B cell (primary cell): ENCODE measurements around the gene MYO9B. TPM values are rescaled to one million over a fixed set of nuclear protein-coding genes. Genes with fewer than 3 reads are reported as not detected.

Experiments
- ATAC-seq: fragments of 200-7000 bp; cut with Tn5 transposase; one replicate; pipeline ENCODE4 v1.10.0; 2021; ENCODE audit warnings: low read depth, mild to moderate bottlenecking, moderate number of reproducible peaks, moderate library complexity
- CTCF ChIA-PET: fragments of 350-600 bp; sonication (Branson Sonifier 250); formaldehyde crosslinking; loops from one replicate; lab custom pipeline; 2021; ENCODE audit warnings: antibody characterized with exemption, inconsistent platforms; lab: Charles Lee
- POLR2A ChIA-PET: fragments of 350-600 bp; sonication (Branson Sonifier 250); formaldehyde crosslinking; loops from one replicate; lab custom pipeline; 2021; ENCODE audit warnings: antibody characterized with exemption; lab: Charles Lee
- DNase-seq: peaks from one replicate; pipeline ENCODE4 v3.0.0; 2013
- H2AFZ ChIP-seq: 2 replicates; pipeline ENCODE4 v1.6.1; 2012; ENCODE audit warnings: mild to moderate bottlenecking, low read depth, low read length; ENCODE audit not compliant: insufficient read depth, poor library complexity, severe bottlenecking
- H3K27ac ChIP-seq, 2 donors: 1 replicate in 1 of 2; 2 replicates in 1 of 2; pipeline ENCODE4 v1.5.1; 2012 to 2013; ENCODE audit warnings: low read length in 2 of 2, mild to moderate bottlenecking in 2 of 2, moderate library complexity in 1 of 2
- H3K27me3 ChIP-seq, 4 experiments: fragments of 200-600 bp in 1 of 4; sonication (generic) in 1 of 4; replicated peaks in 1 of 4; 1 replicate in 2 of 4; 2 replicates in 2 of 4; pipeline versions ENCODE4 v1.6.1 to v1.7.0; 2013 to 2016; ENCODE audit warnings: low read length in 3 of 4, mild to moderate bottlenecking in 2 of 4, mixed read lengths in 1 of 4, moderate library complexity in 1 of 4; ENCODE audit not compliant: insufficient read depth in 4 of 4, control insufficient read depth in 3 of 4; ENCODE audit errors: control extremely low read depth in 1 of 4
- H3K36me3 ChIP-seq, 2 experiments: replicated peaks in 1 of 2; 1 replicate in 1 of 2; 2 replicates in 1 of 2; pipeline versions ENCODE4 v1.6.1 to v1.7.1; 2013; ENCODE audit warnings: low read length in 1 of 2; ENCODE audit not compliant: insufficient read depth in 2 of 2, control insufficient read depth in 1 of 2; ENCODE audit errors: control extremely low read depth in 1 of 2, extremely low read depth in 1 of 2
- H3K4me1 ChIP-seq, 2 donors: fragments of 200-600 bp in 1 of 2; sonication (generic) in 1 of 2; 1 replicate in 1 of 2; 2 replicates in 1 of 2; pipeline versions ENCODE4 v1.5.1 to v1.6.1; 2013 to 2017; ENCODE audit warnings: low read length in 2 of 2; ENCODE audit not compliant: control insufficient read depth in 2 of 2, insufficient read depth in 2 of 2
- H3K4me2 ChIP-seq: replicated peaks from 2 replicates; pipeline ENCODE3; 2012; ENCODE audit warnings: mild to moderate bottlenecking, low read depth, low read length; ENCODE audit not compliant: poor library complexity, severe bottlenecking
- H3K4me3 ChIP-seq, 5 experiments: fragments of 200-600 bp in 1 of 5; sonication (generic) in 1 of 5; 1 replicate in 3 of 5; 2 replicates in 2 of 5; pipeline versions ENCODE4 v1.5.1 to v1.7.0; 2011 to 2016; ENCODE audit warnings: low read length in 4 of 5, mild to moderate bottlenecking in 4 of 5, low read depth in 2 of 5, control low read depth in 1 of 5, moderate library complexity in 1 of 5; ENCODE audit not compliant: insufficient read depth in 1 of 5; ENCODE audit errors: control extremely low read depth in 1 of 5, extremely low read depth in 1 of 5
- H3K79me2 ChIP-seq: fragments of 200-600 bp; sonication (generic); one replicate; pipeline ENCODE4 v1.6.0; 2016; ENCODE audit warnings: low read length; ENCODE audit not compliant: control insufficient read depth, insufficient read depth
- H3K9ac ChIP-seq: fragments of 200-600 bp; sonication (generic); 2 replicates; pipeline ENCODE4 v1.6.1; 2017; ENCODE audit warnings: mild to moderate bottlenecking, low read length, moderate library complexity
- H3K9me3 ChIP-seq, 3 donors: one replicate each; pipeline versions ENCODE4 v1.6.1 to v1.7.1; 2013; ENCODE audit warnings: low read length in 2 of 3; ENCODE audit not compliant: control insufficient read depth in 2 of 3, insufficient read depth in 1 of 3; ENCODE audit errors: control extremely low read depth in 1 of 3
- H4K20me1 ChIP-seq: 2 replicates; pipeline ENCODE4 v1.6.0; 2012; ENCODE audit warnings: mild to moderate bottlenecking, low read length; ENCODE audit not compliant: insufficient read depth, control insufficient read depth, poor library complexity, severe bottlenecking
- H3K27ac Mint-ChIP-seq: one replicate; pipeline ENCODE4 v1.8.0; 2021; ENCODE audit warnings: mixed read lengths
- H3K27me3 Mint-ChIP-seq: one replicate; pipeline ENCODE4 v1.8.0; 2021; ENCODE audit warnings: mixed read lengths
- H3K4me1 Mint-ChIP-seq: one replicate; pipeline ENCODE4 v1.8.0; 2021; ENCODE audit warnings: mixed read lengths
- H3K4me3 Mint-ChIP-seq: one replicate; pipeline ENCODE4 v1.8.0; 2021; ENCODE audit warnings: mixed read lengths
- H3K9me3 Mint-ChIP-seq: one replicate; pipeline ENCODE4 v1.8.0; 2022; ENCODE audit warnings: mixed read lengths; ENCODE audit not compliant: insufficient read depth
- EZH2 ChIP-seq: IDR thresholded peaks from 2 replicates; pipeline ENCODE4 v1.6.1; 2012; ENCODE audit warnings: borderline replicate concordance, low read depth, mild to moderate bottlenecking, moderate library complexity, low read length; ENCODE audit not compliant: insufficient read depth, poor library complexity, severe bottlenecking
- WGBS: methylation state at CpG from one replicate; pipeline ENCODE4 v1.1.5; 2013; ENCODE audit warnings: missing lambda C conversion rate; ENCODE audit not compliant: insufficient coverage; 5-methylcytosine and 5-hydroxymethylcytosine counted together
- intact Hi-C: fragments of 100-400 bp; cut with micrococcal nuclease; formaldehyde crosslinking; loops from one replicate; pipeline ENCODE4 v1.10.0; 2022
- polyA plus RNA-seq: library from polyadenylated mRNA; depleted of rRNA; stranded (reverse); fragments of >200 nt; gene quantifications from 2 replicates; pipeline ENCODE4 v1.2.3, GENCODE V29; 2012
- total RNA-seq, 2 donors: library from RNA; stranded (reverse); fragments of 120-200 nt in 1 of 2; gene quantifications; 1 replicate in 1 of 2; 2 replicates in 1 of 2; pipeline versions ENCODE4 v1.2.3 to v1.2.4, GENCODE V29; 2013 to 2022
- TF ChIP-seq, protein P1 (sequence below): fragments of 200-600 bp; IDR thresholded peaks from one replicate; pipeline ENCODE4 v1.8.0; 2022; ENCODE audit warnings: antibody characterized with exemption, mild to moderate bottlenecking

MYO9B gene
- total and polyA plus RNA-seq, 2 donors (not counting 1 experiment from before 2014, with no cell fraction given): 256 to 273 TPM

DNA sequence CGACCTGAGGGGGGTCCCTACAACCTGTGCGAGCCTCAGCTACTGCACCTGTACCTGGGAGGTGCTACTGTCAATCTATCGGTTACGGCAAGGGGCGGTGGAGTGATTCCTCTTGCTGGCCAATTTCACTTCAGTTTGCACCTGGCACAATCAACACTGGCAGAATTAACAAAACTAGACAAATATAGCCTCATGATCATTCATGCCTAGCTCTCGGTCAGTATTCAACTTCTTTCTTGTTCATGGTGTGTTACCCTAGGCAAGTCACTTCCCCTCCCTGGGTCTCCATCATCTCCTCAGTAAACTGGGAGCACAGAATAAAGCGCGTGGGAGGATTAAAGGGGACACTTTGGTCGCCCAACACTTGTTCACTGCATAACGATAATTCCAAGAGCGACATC is 943 bp upstream of the MYO9B start:
- H3K9me3 Mint-ChIP-seq: no peaks in the 10 kb centered on the region
- Histone ChIP-seq H3K4me2 (peak overlapping the region; percentile 79), H3K4me1 (peaks cover 41 to 59% of the 10 kb centered on the region in 2 donors), H4K20me1 (peaks cover 49% of the 10 kb centered on the region), H3K36me3 (peaks cover 3 to 16% of the 10 kb centered on the region in 2 experiments), H3K9ac (peak overlapping the region; percentile 76), H3K27ac (peak overlapping the region; percentile 79 to 89), H3K9me3 (no peaks in the 10 kb centered on the region), H3K79me2 (peaks cover 92% of the 10 kb centered on the region), H3K27me3 (no peaks in the 10 kb centered on the region), H3K4me3 (peak overlapping the region; percentile 77 to 93 (median 86)), H2AFZ (peak overlapping the region; percentile 87)
- no peaks in the 10 kb centered on the region for H3K27me3 Mint-ChIP-seq
- H3K4me3 Mint-ChIP-seq: peak overlapping the region; percentile 98
- ChIA-PET POLR2A (interaction anchor here (0.6 to 1.1 kb wide), 3 partner anchors 51 to 436 kb away, joined by 3 to 7 read pairs (median 3); no protein-coding TSS in a partner anchor), CTCF (interaction anchor here (0.5 to 3.5 kb wide), 6 partner anchors 9 to 1567 kb away, joined by 3 to 24 read pairs (median 5); partner anchors contain the start of gene ANKLE1)
- TF ChIP-seq, protein P1, sequence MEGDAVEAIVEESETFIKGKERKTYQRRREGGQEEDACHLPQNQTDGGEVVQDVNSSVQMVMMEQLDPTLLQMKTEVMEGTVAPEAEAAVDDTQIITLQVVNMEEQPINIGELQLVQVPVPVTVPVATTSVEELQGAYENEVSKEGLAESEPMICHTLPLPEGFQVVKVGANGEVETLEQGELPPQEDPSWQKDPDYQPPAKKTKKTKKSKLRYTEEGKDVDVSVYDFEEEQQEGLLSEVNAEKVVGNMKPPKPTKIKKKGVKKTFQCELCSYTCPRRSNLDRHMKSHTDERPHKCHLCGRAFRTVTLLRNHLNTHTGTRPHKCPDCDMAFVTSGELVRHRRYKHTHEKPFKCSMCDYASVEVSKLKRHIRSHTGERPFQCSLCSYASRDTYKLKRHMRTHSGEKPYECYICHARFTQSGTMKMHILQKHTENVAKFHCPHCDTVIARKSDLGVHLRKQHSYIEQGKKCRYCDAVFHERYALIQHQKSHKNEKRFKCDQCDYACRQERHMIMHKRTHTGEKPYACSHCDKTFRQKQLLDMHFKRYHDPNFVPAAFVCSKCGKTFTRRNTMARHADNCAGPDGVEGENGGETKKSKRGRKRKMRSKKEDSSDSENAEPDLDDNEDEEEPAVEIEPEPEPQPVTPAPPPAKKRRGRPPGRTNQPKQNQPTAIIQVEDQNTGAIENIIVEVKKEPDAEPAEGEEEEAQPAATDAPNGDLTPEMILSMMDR: no peak
- TF ChIP-seq EZH2: no peak
- peaks cover 66% of the 10 kb centered on the region for H3K4me1 Mint-ChIP-seq
- 6% methylated on average over 10 of the region's 11 CpGs for WGBS
- ATAC-seq (no peak), DNase-seq (peak; percentile 76)
- intact Hi-C loops: loop anchor here (1.0 to 5.0 kb wide), 8 partner anchors 16 to 1498 kb away; partner anchors contain the start of genes BABAM1, MRPL34, OCEL1 and UBA52
- H3K27ac Mint-ChIP-seq: peak overlapping the region; percentile 99
